A673 (cell line): ENCODE data around the gene ARFIP1.

ENCODE experiments used
- CTCF ChIP-seq: fragments of 300-800, 200-600 bp; sonication (generic); conservative IDR thresholded peaks from 2 replicates; pipeline ENCODE4 v1.5.1; 2017; ENCODE audit warnings: low read depth, mild to moderate bottlenecking, antibody characterized with exemption, low read length, moderate library complexity, mixed read lengths
- EZH2 ChIP-seq: fragments of 200-600 bp; sonication (generic); IDR thresholded peaks from 2 replicates; pipeline ENCODE4 v1.6.1; 2017; ENCODE audit warnings: borderline replicate concordance, low read depth, mild to moderate bottlenecking, mixed read lengths, antibody characterized with exemption, low read length; ENCODE audit not compliant: poor library complexity, severe bottlenecking

GRCh38 chr4:152909901-152910300, 130.1 kb downstream of the ARFIP1 start:
- TF ChIP-seq CTCF (no peak), EZH2 (no peak)
